HG03025 (cell line): ENCODE results near the gene SLF1.

Experiments used
- ATAC-seq: cut with Tn5 transposase; IDR thresholded peaks from one replicate; pipeline ENCODE4 v1.9.1; 2021; ENCODE audit warnings: mild to moderate bottlenecking, moderate library complexity; ENCODE audit not compliant: unreplicated experiment, low FRiP score

Gene SLF1

DNA sequence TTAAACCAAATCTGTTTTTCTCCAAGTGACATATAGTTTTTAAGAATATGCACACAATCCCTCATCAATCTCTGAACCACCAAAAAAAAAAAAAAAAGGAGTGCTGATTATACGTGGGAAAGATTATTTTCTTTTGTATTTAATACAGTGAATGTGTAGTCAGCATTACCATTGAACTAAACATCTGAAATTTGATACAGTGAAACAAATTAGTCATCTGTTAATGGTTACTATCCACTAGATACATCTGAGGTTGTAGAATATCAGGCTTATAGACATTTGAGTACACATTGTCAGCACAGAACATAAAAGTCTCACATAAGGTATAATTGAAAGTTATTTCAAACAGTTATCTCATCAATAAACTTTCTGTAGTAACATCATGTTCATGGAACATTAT, 87.0 kb downstream of the SLF1 start:
- no peak for ATAC-seq

DNA sequence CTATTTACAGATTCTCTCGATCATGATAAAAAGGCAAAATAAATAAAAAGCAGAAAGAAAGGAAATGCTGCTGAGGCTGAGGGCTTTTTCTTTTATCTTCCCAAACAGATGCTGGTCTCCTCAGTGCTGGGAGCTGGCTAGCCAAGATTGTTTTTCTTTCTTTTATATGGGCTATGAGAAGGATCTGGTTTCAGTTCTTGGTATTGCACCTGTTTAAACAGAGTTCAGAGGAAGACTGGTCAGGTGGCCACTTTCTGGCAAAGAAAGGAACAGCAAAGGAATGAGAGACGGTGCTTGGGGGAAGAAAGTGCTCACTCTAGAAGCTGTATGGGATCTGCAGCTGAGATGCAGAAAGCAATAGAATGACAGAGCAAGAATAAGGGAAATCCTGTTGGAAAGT, 88.9 kb downstream of the SLF1 start:
- no peak for ATAC-seq

- ATAC-seq, result no peak
Observed at GRCh38 chr5:94709277-94709676, 90.8 kb downstream of the SLF1 start.

DNA sequence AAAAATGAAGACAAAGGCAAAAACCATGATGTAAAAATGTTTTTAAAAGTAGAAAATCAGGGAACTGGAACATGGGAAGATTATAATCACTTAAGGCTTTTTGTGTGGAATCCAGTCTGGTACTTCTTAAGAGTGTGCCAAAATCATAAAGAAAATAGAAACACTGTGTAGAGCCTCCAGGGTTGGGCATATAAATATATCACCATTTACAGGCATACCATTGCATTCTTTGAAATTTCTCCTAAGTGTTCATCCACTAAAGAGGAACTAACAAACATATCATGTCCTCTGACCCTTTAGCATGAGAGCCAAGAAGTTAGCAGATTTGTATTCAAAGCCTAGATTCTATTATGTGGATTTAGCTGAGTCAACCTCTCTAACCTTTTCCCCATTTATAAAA, 93.3 kb downstream of the SLF1 start:
- ATAC-seq, result no peak

DNA sequence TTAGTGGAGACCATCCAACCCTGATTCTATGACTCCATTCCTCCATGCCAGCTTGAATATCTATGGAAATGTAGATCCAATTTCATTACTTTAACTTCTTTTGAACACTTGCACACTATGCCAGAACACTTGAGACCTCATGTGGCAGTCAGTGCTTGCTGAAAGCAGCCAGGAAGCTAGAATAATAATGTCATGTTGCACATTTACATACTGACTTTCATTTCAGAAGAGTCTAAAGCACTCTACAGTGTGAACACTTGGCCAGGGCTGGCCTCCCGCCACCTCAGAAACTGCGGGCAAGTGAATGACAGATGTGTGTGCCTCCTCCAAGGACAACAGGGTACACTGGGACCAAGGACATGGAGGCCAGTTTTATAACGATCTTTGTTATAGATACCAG, 97.3 kb downstream of the SLF1 start:
- ATAC-seq, result no peak

- no peak for ATAC-seq
Observed at GRCh38 chr5:94725142-94725541, 106.7 kb downstream of the SLF1 start.

DNA sequence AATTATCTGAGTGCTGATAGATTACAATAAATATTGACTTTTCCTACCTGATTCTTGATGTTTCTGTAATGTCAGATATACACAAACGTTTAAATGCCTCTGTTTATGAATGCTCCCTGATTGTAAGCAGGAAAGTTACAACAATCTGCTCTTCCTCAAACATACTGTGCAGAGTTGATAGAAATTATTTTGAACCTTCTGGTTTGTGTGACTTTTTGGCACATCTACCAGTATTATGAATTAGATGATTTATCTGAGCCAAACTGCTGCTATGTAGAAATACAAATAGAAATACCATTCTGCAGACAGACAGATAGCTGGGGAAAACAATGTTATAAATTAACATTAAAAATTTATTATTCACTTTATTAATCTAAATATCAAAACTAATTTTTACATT, 113.0 kb downstream of the SLF1 start:
- no peak for ATAC-seq

- ATAC-seq, result no peak
Observed at GRCh38 chr5:94736498-94736897, 118.0 kb downstream of the SLF1 start.

GRCh38 chr5:94740286-94740685, 121.8 kb downstream of the SLF1 start:
- no peak for ATAC-seq

DNA sequence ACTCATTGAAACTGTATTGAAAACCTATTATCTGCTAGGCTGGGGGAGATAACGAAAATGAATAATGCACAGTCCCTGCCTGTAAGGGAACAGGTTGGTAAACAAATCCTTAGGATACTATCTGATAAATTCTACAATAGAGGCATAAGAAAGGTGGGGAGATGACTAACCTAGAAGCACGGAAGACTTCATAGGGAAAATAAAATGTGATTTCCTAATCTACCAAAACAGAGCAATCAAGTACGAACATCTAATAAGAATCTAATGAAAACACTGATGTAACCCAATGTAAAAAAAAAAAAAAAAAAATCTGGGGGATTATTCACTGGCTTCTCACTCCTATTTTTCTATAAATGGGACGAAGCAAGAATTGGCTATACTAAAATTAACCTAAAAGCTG, 124.4 kb downstream of the SLF1 start:
- ATAC-seq, result no peak

DNA sequence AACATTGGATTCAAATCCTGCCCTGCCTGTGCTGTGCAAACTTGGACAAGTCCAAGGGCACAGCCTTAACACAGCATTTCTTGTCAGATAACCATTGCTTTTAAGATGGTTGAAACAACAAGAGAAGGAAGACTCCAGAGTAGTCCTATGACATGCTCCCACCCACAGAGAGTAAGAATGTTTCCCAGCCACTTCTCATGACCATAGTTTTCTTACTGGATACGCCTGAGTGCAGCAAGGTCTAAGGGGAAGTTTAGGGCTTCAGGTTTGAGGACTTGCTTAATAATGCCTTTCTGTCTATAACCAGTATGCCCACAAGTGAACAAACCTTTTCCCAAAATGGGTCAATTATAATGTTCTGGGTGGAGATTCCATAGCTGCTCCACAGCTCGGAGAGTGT, 126.4 kb downstream of the SLF1 start:
- ATAC-seq, result no peak

DNA sequence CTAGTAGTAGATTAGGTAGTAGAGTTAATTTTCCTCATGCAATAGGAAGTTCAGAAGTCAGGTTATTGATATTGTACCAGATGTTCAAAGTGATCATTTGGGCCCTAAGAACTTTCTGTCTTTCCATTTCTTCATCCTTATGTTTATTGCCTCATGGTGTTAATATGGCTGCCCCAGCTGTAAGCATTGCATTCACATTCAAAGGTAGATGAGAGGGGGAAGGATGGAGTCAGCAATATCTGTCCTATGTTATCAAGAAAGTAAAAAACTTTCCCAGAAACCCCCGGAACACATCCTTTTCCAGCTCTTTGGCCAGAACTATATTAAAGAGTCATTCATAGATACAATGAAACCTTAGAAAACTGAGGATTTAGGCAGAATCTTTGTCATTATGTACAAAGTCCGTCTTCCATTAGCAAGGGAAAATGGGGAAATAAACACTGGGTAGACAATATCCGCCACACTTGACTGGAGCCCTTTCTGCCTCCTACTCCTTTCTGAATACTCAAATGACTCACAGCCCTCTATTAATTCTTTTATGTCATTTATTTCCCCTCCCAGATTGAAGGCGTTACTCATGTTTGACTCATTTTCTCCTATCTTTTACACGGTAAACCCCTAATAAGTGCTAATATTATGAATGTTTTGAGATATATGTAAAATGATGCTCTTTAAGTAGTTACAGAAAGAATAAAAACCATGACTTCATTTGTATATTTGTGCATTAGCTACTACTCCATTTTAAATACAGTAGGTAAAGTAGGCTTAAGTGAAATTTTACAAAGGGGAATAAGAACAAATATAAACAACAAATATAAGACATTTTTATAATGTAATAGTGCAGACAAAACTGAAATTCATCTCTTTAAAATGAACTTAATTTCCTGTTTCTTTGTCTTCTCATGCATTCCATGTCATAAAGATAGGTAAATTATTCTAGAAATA, 127.6 kb downstream of the SLF1 start:
- peak; percentile 80 for ATAC-seq

DNA sequence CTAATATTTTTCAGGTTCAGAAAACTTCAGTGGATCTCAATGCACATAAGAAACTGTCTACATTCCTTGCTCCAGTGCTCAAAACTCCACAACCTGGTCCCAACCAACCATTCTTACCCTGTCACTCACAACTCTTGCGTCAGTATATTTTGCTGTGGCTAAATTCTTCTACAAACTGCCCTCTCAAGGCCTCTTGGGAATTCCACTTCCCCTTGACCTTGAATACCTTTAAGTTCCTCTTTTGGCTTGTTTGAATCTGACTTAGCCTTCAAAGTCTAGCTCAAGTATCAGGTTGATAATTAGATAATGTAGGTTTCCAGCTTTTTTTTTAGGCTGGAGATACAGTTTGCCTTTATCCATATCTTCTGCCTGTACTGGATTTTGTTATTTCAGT, 128.3 kb downstream of the SLF1 start:
- peak; percentile 50 for ATAC-seq
